ENCODE results near the gene HRH1. TPM values are rescaled to one million over a fixed set of nuclear protein-coding genes. Genes with fewer than 3 reads are reported as not detected.
"Not testable (repeated sequence)": the region's sequence is repeated elsewhere in the genome, so short reads cannot be mapped to it uniquely, and the experiment has no call there.

The HRH1 gene
- total and polyA plus RNA-seq, 2 experiments from 2014 or later, result not detected

DNA sequence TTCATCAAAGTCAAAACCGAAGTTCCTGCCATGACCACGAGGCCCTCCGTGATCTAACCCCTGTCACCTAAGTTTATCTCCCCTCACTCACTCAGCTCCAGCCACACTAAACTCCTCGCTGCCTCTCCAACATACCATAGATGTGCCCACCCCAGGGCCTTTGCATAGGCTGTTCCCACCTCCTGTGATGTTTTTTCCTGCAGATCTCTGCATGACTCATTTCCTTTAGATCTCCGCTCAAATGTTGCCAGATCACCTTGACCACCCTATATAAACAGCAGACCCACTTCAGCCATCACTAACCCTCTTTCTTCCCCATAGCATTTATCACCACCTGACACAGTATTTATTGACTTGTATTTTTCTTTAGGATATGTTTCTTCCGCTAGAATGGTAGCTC, 58.5 kb downstream of the HRH1 start:
- no peaks in the 10 kb centered on the region for H3K9me3 ChIP-seq (ENCODE audit: low read depth)
- H3K27me3 ChIP-seq, result no peaks in the 10 kb centered on the region
- TF ChIP-seq, protein P1, sequence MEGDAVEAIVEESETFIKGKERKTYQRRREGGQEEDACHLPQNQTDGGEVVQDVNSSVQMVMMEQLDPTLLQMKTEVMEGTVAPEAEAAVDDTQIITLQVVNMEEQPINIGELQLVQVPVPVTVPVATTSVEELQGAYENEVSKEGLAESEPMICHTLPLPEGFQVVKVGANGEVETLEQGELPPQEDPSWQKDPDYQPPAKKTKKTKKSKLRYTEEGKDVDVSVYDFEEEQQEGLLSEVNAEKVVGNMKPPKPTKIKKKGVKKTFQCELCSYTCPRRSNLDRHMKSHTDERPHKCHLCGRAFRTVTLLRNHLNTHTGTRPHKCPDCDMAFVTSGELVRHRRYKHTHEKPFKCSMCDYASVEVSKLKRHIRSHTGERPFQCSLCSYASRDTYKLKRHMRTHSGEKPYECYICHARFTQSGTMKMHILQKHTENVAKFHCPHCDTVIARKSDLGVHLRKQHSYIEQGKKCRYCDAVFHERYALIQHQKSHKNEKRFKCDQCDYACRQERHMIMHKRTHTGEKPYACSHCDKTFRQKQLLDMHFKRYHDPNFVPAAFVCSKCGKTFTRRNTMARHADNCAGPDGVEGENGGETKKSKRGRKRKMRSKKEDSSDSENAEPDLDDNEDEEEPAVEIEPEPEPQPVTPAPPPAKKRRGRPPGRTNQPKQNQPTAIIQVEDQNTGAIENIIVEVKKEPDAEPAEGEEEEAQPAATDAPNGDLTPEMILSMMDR (IDR thresholded peaks at IDR 0.05; ENCODE audit: low read depth, low read length), result no peak
- no peaks in the 10 kb centered on the region for H3K36me3 ChIP-seq
- DNase-seq (ENCODE audit: low read depth in 1 of 2, low spot score in 1 of 2), result no peak
- no peak overlapping the region for H3K4me3 ChIP-seq
- H3K27ac ChIP-seq, result no peak overlapping the region
- no peaks in the 10 kb centered on the region for H3K4me1 ChIP-seq (ENCODE audit: low read depth)

DNA sequence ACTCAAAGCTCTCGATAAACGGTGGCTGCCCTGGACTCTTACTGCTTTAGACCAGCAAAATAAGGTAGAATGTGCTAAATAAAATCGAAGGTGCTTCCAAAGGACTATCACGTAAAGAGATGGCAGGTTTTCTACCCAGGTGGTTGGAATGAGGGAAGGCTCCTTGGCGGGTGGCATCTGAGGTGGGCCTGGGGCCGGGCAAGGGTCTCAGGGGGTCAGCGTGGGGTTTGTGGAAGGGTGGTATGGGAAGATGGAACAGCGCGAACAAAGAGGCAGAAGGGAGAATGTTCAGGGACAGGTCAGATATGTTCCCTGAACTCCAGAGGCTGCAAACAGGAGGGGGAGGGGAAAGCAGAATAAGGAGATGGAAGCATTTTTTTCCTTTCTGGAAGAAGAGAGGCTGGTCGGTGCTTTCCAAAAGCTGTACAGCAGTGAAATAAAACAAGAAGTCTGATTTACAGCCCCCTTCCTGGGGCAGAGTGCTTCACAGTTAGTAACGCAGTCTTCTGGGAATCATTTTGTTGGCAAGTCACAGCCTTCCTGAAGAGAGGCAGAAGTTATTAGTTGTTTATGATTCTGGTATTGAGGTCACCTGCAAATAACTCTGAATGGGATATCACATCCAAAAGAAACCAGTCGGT, 59.6 kb downstream of the HRH1 start:
- TF ChIP-seq, protein P1 (IDR thresholded peaks at IDR 0.05; ENCODE audit: low read depth, low read length), result no peak

DNA sequence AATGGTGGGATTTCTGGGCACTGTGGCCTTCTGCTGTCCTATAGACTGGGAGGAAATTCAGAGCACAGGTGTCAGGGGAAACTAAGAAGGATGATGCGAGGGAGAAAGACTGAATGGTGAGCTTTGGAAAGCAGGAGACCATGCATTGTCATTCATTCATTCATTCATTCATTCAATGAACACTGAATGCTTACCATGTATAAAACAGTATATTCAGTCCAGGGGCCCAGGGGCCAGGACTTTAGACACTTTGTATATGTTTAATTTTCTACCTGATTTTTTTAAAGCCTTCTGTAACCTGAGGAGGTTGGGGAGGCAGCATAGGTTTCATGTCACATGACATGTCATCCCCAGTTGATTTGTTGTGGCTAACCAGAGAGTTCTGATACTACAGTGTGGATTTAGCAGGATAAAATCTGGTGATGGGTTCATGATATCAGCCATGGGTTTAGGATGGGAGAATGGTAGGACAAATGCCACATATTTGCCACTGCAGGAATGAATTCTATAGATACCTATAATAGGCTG, 60.2 kb downstream of the HRH1 start:
- no peak for DNase-seq (ENCODE audit: low read depth in 1 of 2, low spot score in 1 of 2)
- no peak overlapping the region for H3K4me3 ChIP-seq
- no peaks in the 10 kb centered on the region for H3K4me1 ChIP-seq (ENCODE audit: low read depth)
- H3K36me3 ChIP-seq, result no peaks in the 10 kb centered on the region
- H3K27me3 ChIP-seq, result no peaks in the 10 kb centered on the region
- no peaks in the 10 kb centered on the region for H3K9me3 ChIP-seq (ENCODE audit: low read depth)
- TF ChIP-seq, protein P1 (IDR thresholded peaks at IDR 0.05; ENCODE audit: low read depth, low read length), result no peak
- no peak overlapping the region for H3K27ac ChIP-seq

More for the DNA sequence above, 59.6 kb downstream of the HRH1 start:
- Histone ChIP-seq H3K9me3 (ENCODE audit: low read depth) (no peaks in the 10 kb centered on the region), H3K4me3 (no peak overlapping the region), H3K27ac (no peak overlapping the region), H3K4me1 (ENCODE audit: low read depth) (no peaks in the 10 kb centered on the region), H3K27me3 (no peaks in the 10 kb centered on the region), H3K36me3 (no peaks in the 10 kb centered on the region)
- no peak for DNase-seq (ENCODE audit: low read depth in 1 of 2, low spot score in 1 of 2)

DNA sequence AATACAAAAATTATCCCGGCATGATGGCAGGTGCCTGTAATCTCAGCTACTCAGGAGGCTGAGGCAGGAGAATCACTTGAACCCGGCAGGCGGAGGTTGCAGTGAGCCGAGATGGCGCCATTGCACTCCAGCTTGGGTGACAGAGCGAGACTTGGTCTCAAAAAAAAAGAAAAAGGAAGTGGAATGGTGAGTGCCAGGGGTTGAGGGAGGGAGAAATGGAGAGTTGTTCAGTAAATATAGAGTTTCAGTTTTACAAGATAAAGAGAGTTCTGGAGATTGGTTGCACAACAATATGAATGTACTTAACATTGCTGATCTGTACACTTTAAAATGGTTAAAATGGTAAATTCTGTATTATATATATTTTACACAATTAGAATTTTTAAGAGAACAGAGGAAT, 63.1 kb downstream of the HRH1 start:
- not testable (repeated sequence) for H3K4me3 ChIP-seq; H3K27me3 ChIP-seq; H3K27ac ChIP-seq; H3K4me1 ChIP-seq (ENCODE audit: low read depth); H3K9me3 ChIP-seq (ENCODE audit: low read depth); DNase-seq (ENCODE audit: low read depth in 1 of 2, low spot score in 1 of 2); H3K36me3 ChIP-seq

DNA sequence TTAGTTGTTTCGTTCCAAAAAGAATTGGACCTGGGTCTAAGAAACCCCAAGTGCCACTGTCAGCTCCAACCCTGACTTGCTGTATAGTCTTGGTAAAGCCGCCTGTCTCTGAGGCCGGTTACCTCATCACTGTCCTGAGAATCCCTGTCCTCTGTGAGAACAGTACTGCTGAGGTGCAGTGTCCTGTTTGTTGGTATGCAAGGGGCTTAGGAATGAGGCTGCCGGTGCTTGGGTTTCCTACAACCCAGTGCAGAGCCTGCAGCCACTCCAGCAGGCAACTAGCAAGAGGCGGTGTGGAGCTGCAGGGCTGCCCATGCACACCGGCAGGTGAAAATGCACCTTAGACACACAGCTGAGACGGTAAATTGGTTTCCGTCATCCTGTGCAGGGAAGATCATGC, 65.9 kb downstream of the HRH1 start:
- Histone ChIP-seq H3K36me3 (no peaks in the 10 kb centered on the region), H3K4me3 (no peak overlapping the region), H3K4me1 (ENCODE audit: low read depth) (no peaks in the 10 kb centered on the region), H3K27ac (no peak overlapping the region), H3K9me3 (ENCODE audit: low read depth) (no peaks in the 10 kb centered on the region), H3K27me3 (no peaks in the 10 kb centered on the region)
- TF ChIP-seq, protein P1 (IDR thresholded peaks at IDR 0.05; ENCODE audit: low read depth, low read length), result no peak
- DNase-seq (ENCODE audit: low read depth in 1 of 2, low spot score in 1 of 2), result no peak

GRCh38 chr3:11221818-11222415, 67.6 kb downstream of the HRH1 start:
- Histone ChIP-seq H3K36me3 (no peaks in the 10 kb centered on the region), H3K4me1 (ENCODE audit: low read depth) (no peaks in the 10 kb centered on the region), H3K4me3 (no peak overlapping the region), H3K9me3 (ENCODE audit: low read depth) (no peaks in the 10 kb centered on the region), H3K27me3 (no peaks in the 10 kb centered on the region), H3K27ac (no peak overlapping the region)
- DNase-seq (ENCODE audit: low read depth in 1 of 2, low spot score in 1 of 2), result no peak
- TF ChIP-seq, protein P1 (IDR thresholded peaks at IDR 0.05; ENCODE audit: low read depth, low read length), result no peak

Data from cardiac muscle cell (in vitro differentiated cells and primary cell).